Measurements from ENCODE around the gene KLHL29.
A peak's percentile ranks its signal among the peaks of the same experiment; 100 is the strongest.

KLHL29 gene

DNA sequence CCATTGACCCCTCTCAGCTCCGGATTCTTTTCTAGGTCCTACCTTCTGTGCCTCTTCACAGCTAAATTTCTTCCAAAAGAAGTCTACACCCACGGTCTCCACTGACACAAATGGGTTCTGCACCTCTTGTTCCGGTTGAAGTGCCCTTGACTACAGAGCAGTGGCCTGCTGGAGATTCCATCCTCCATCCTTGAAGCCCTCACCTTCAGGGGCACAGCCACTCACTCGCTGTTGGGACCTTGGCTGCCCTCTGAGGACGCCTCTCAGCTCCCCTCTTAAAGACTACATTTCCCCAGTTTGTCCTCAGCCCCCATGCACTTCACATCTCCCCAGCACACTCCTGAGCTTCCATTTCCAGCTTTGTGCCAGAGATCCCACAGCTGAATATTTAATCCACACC lies 315.6 kb downstream of the KLHL29 start:
- no peak overlapping the region for H3K9ac ChIP-seq (ENCODE audit: low read depth, low read length)
- H3K4me1 ChIP-seq (ENCODE audit: insufficient read depth, low read length) = no peaks in the 10 kb centered on the region
- ATAC-seq (ENCODE audit: insufficient read depth, low read depth) (no peak), DNase-seq (no peak)
- no peaks in the 10 kb centered on the region for H3K79me2 ChIP-seq (ENCODE audit: insufficient read depth, low read length)
- no peaks in the 10 kb centered on the region for H4K20me1 ChIP-seq (ENCODE audit: insufficient read depth, low read length)
- H3K4me2 ChIP-seq (ENCODE audit: insufficient read depth, low read length) = no peak overlapping the region
- no peak overlapping the region for H2AFZ ChIP-seq (ENCODE audit: low read depth, low read length)
- no peak overlapping the region for H3K4me3 ChIP-seq (ENCODE audit: low read depth in 1 of 2, low read length in 2 of 2)
- no peak overlapping the region for H3K27ac ChIP-seq (ENCODE audit: low read length)
- H3K36me3 ChIP-seq (ENCODE audit: insufficient read depth, low read length) = no peaks in the 10 kb centered on the region
- no peaks in the 10 kb centered on the region for H3K9me3 ChIP-seq (ENCODE audit: insufficient read depth, low read length, severe bottlenecking)
- H3K27me3 ChIP-seq (ENCODE audit: insufficient read depth, low read length, poor library complexity) = no peaks in the 10 kb centered on the region
- TF ChIP-seq, protein P1, sequence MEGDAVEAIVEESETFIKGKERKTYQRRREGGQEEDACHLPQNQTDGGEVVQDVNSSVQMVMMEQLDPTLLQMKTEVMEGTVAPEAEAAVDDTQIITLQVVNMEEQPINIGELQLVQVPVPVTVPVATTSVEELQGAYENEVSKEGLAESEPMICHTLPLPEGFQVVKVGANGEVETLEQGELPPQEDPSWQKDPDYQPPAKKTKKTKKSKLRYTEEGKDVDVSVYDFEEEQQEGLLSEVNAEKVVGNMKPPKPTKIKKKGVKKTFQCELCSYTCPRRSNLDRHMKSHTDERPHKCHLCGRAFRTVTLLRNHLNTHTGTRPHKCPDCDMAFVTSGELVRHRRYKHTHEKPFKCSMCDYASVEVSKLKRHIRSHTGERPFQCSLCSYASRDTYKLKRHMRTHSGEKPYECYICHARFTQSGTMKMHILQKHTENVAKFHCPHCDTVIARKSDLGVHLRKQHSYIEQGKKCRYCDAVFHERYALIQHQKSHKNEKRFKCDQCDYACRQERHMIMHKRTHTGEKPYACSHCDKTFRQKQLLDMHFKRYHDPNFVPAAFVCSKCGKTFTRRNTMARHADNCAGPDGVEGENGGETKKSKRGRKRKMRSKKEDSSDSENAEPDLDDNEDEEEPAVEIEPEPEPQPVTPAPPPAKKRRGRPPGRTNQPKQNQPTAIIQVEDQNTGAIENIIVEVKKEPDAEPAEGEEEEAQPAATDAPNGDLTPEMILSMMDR (IDR thresholded peaks at IDR 0.05; ENCODE audit: borderline replicate concordance, extremely low read depth, low read length, poor library complexity, severe bottlenecking) = no peak
- no peak for TF ChIP-seq EZH2 (IDR thresholded peaks at IDR 0.05; ENCODE audit: borderline replicate concordance, low read depth, low read length, severe bottlenecking)

DNA sequence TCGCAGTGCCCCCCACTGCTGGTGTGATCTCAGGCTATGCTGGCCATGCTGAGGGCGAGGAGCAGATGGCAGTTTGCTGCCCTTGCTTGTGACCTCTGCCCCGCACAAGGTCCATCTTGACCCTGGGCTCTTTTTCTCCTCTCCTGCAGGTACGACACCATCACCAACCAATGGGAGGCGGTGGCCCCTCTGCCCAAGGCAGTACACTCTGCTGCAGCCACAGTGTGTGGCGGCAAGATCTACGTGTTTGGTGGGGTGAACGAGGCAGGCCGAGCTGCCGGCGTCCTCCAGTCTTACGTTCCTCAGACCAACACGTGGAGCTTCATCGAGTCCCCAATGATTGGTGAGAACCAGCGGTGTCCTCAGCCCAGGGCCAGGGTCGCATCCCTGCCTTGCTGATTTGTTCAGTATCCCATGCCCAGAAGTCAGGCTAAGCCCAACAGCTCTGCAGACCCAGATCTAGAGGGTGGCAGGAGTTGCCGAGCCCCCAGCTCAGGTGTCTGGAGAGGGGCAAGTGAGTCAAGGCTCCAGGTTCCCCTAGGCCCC lies 318.1 kb downstream of the KLHL29 start:
- no peaks in the 10 kb centered on the region for H3K36me3 ChIP-seq (ENCODE audit: insufficient read depth, low read length)
- H3K27me3 ChIP-seq (ENCODE audit: insufficient read depth, low read length, poor library complexity) = no peaks in the 10 kb centered on the region
- H3K9ac ChIP-seq (ENCODE audit: low read depth, low read length) = no peak overlapping the region
- ATAC-seq (ENCODE audit: insufficient read depth, low read depth) = no peak
- TF ChIP-seq, protein P1 (IDR thresholded peaks at IDR 0.05; ENCODE audit: borderline replicate concordance, extremely low read depth, low read length, poor library complexity, severe bottlenecking) = no peak
- TF ChIP-seq EZH2 (IDR thresholded peaks at IDR 0.05; ENCODE audit: borderline replicate concordance, low read depth, low read length, severe bottlenecking) = no peak
- no peak overlapping the region for H2AFZ ChIP-seq (ENCODE audit: low read depth, low read length)
- H4K20me1 ChIP-seq (ENCODE audit: insufficient read depth, low read length) = no peaks in the 10 kb centered on the region
- no peak overlapping the region for H3K4me2 ChIP-seq (ENCODE audit: insufficient read depth, low read length)
- H3K4me1 ChIP-seq (ENCODE audit: insufficient read depth, low read length) = no peaks in the 10 kb centered on the region
- H3K79me2 ChIP-seq (ENCODE audit: insufficient read depth, low read length) = no peaks in the 10 kb centered on the region
- DNase-seq = no peak
- H3K27ac ChIP-seq (ENCODE audit: low read length) = no peak overlapping the region
- no peak overlapping the region for H3K4me3 ChIP-seq (ENCODE audit: low read depth in 1 of 2, low read length in 2 of 2)
- no peaks in the 10 kb centered on the region for H3K9me3 ChIP-seq (ENCODE audit: insufficient read depth, low read length, severe bottlenecking)

GRCh38 chr2:23703583-23704385 lies 318.8 kb downstream of the KLHL29 start:
- no peak for ATAC-seq (ENCODE audit: insufficient read depth, low read depth)
- H3K9me3 ChIP-seq (ENCODE audit: insufficient read depth, low read length, severe bottlenecking) = no peaks in the 10 kb centered on the region
- H3K27ac ChIP-seq (ENCODE audit: low read length) = no peak overlapping the region
- H3K4me3 ChIP-seq (ENCODE audit: low read depth in 1 of 2, low read length in 2 of 2) = no peak overlapping the region
- no peak for TF ChIP-seq EZH2 (IDR thresholded peaks at IDR 0.05; ENCODE audit: borderline replicate concordance, low read depth, low read length, severe bottlenecking)
- H3K36me3 ChIP-seq (ENCODE audit: insufficient read depth, low read length) = no peaks in the 10 kb centered on the region
- H2AFZ ChIP-seq (ENCODE audit: low read depth, low read length) = no peak overlapping the region
- H4K20me1 ChIP-seq (ENCODE audit: insufficient read depth, low read length) = no peaks in the 10 kb centered on the region
- H3K27me3 ChIP-seq (ENCODE audit: insufficient read depth, low read length, poor library complexity) = no peaks in the 10 kb centered on the region
- H3K9ac ChIP-seq (ENCODE audit: low read depth, low read length) = no peak overlapping the region
- no peaks in the 10 kb centered on the region for H3K4me1 ChIP-seq (ENCODE audit: insufficient read depth, low read length)
- peak; percentile 4 for DNase-seq
- H3K79me2 ChIP-seq (ENCODE audit: insufficient read depth, low read length) = no peaks in the 10 kb centered on the region
- no peak overlapping the region for H3K4me2 ChIP-seq (ENCODE audit: insufficient read depth, low read length)

Measured in DND-41 (cell line).